Stimulated activated CD4-positive, alpha-beta T cell treated with anti-CD3 and anti-CD28 coated beads, Interleukin-12 subunit alpha, Interleukin-12 subunit beta, amount 100 ng/mL, for 4 hours (primary cell): ENCODE measurements around the gene CRYL1.

Source experiments
- DNase-seq: peaks from one replicate; pipeline ENCODE4 v3.0.0-alpha.2; 2020

The CRYL1 gene

GRCh38 chr13:20393273-20394168 is 132.1 kb downstream of the CRYL1 start:
- DNase-seq: no peak

GRCh38 chr13:20392530-20392929 is 133.1 kb downstream of the CRYL1 start:
- no peak for DNase-seq

GRCh38 chr13:20391597-20392452 is 133.8 kb downstream of the CRYL1 start:
- no peak for DNase-seq

GRCh38 chr13:20390526-20391175 is 135.0 kb downstream of the CRYL1 start:
- DNase-seq: no peak

GRCh38 chr13:20389696-20390525 is 135.7 kb downstream of the CRYL1 start:
- DNase-seq: no peak

GRCh38 chr13:20388184-20388583 is 137.5 kb downstream of the CRYL1 start:
- no peak for DNase-seq

- DNase-seq: no peak
These were observed 138.2 kb downstream of the CRYL1 start for GRCh38 chr13:20387441-20387971.

- no peak for DNase-seq
These were observed 138.7 kb downstream of the CRYL1 start for GRCh38 chr13:20387006-20387405.

- no peak for DNase-seq
These were observed 142.6 kb downstream of the CRYL1 start for GRCh38 chr13:20383058-20383457.

GRCh38 chr13:20381401-20381800 is 144.3 kb downstream of the CRYL1 start:
- no peak for DNase-seq

GRCh38 chr13:20378721-20379120 is 146.9 kb downstream of the CRYL1 start:
- no peak for DNase-seq

GRCh38 chr13:20377720-20378119 is 147.9 kb downstream of the CRYL1 start:
- no peak for DNase-seq

- no peak for DNase-seq
These were observed 149.8 kb downstream of the CRYL1 start for GRCh38 chr13:20375871-20376270.

- no peak for DNase-seq
These were observed 151.8 kb downstream of the CRYL1 start for GRCh38 chr13:20373861-20374260.

GRCh38 chr13:20371825-20372224 is 153.8 kb downstream of the CRYL1 start:
- DNase-seq: no peak

GRCh38 chr13:20370815-20371421 is 154.7 kb downstream of the CRYL1 start:
- no peak for DNase-seq

- DNase-seq: no peak
These were observed 155.7 kb downstream of the CRYL1 start for GRCh38 chr13:20369886-20370361.

GRCh38 chr13:20366056-20366455 is 159.6 kb downstream of the CRYL1 start:
- DNase-seq: no peak

GRCh38 chr13:20363603-20364002 is 162.1 kb downstream of the CRYL1 start:
- DNase-seq: no peak

GRCh38 chr13:20363172-20363571 is 162.5 kb downstream of the CRYL1 start:
- DNase-seq: no peak

GRCh38 chr13:20362484-20363041 is 163.1 kb downstream of the CRYL1 start:
- DNase-seq: no peak
